Measurements from ENCODE around the gene JAK1. TPM values are rescaled to one million over a fixed set of nuclear protein-coding genes. Genes with fewer than 3 reads are reported as not detected.

The JAK1 gene
- total and polyA plus RNA-seq, 8 donors: 15.5 to 89.8 (median 50.7) TPM

DNA sequence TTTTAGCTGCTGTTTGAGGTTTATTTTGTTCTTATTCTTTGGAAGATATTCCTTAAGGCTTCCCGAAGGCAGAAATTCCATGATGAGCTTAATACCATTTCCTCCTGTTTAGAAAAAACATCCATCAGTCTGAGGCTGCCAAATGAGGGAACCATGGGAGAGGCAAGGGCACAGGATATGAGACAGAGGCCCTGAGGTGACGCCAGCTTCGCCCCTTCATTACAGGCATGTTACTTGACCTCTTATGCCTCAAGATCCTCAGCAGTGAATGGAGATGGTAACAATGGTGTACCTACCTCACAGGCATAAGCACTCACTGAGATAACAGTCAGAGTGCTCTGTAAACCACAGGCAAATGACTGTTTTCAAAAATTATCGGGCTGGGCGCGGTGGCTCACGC is 127.9 kb downstream of the JAK1 start:
- no peak for ATAC-seq
- Histone ChIP-seq H3K4me1 (no peaks in the 10 kb centered on the region), H3K9me3 (no peaks in the 10 kb centered on the region), H3K27ac (no peak overlapping the region), H3K36me3 (peaks cover 0 to 71% (median 39%) of the 10 kb centered on the region in 3 donors), H3K4me3 (no peak overlapping the region), H3K27me3 (no peaks in the 10 kb centered on the region)
- TF ChIP-seq, protein P1, sequence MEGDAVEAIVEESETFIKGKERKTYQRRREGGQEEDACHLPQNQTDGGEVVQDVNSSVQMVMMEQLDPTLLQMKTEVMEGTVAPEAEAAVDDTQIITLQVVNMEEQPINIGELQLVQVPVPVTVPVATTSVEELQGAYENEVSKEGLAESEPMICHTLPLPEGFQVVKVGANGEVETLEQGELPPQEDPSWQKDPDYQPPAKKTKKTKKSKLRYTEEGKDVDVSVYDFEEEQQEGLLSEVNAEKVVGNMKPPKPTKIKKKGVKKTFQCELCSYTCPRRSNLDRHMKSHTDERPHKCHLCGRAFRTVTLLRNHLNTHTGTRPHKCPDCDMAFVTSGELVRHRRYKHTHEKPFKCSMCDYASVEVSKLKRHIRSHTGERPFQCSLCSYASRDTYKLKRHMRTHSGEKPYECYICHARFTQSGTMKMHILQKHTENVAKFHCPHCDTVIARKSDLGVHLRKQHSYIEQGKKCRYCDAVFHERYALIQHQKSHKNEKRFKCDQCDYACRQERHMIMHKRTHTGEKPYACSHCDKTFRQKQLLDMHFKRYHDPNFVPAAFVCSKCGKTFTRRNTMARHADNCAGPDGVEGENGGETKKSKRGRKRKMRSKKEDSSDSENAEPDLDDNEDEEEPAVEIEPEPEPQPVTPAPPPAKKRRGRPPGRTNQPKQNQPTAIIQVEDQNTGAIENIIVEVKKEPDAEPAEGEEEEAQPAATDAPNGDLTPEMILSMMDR (IDR thresholded peaks at IDR 0.05): no peak
- no peak for DNase-seq
- intact Hi-C loops (cut with DNase I): no loop called here
- no peak for FAIRE-seq
- WGBS, 2 donors: 90 to 93% methylated on average over 7 of the region's 7 CpGs

DNA sequence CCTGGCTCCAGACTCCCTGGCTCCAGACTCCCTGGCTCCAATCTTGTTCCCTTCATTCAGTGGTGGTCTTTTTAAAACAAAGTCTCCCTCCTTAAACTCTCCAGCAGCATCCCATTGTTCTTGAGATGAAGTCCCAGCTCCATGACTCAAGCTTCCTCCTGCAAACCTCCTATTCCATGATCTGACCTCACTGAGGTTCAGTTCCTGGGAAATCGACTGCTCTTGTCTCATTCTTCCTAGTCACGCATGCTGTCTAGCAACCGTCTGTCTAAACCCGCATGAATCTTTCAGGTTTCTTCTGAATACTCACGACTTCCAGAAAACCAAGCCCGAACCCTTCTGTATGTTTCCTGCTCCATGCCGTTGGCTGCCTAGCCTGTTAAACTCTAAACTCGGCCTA is 129.5 kb downstream of the JAK1 start:
- FAIRE-seq: no peak
- Histone ChIP-seq H3K4me1 (no peaks in the 10 kb centered on the region), H3K9me3 (no peaks in the 10 kb centered on the region), H3K27me3 (no peaks in the 10 kb centered on the region), H3K36me3 (peaks cover 0 to 73% (median 39%) of the 10 kb centered on the region in 3 donors), H3K27ac (no peak overlapping the region), H3K4me3 (no peak overlapping the region)
- TF ChIP-seq, protein P1 (IDR thresholded peaks at IDR 0.05): no peak
- no peak for DNase-seq
- intact Hi-C loops (cut with DNase I): no loop called here
- ATAC-seq: no peak
- WGBS, 2 donors: 89 to 93% methylated on average over 8 of the region's 8 CpGs

DNA sequence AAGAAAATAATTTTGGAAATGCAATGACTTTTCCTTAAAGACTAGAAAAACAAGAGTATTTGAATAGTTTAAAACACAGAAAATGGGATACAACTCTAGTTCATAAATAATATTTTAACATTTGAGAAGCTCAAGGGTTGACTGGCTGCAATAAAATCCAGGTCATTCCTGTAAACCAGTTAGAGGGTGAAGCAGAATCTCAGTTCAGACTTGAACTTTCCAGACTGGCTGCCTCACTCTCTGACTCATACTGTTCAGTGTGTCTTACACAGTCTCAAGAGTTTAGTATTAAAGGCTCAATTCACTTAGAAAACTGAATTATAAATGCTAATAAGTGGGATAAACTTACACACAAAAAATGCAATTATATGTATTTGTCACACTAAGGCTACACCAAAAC is 131.6 kb downstream of the JAK1 start:
- ATAC-seq: peak in 2 of 4 donors; percentile 37 to 55

DNA sequence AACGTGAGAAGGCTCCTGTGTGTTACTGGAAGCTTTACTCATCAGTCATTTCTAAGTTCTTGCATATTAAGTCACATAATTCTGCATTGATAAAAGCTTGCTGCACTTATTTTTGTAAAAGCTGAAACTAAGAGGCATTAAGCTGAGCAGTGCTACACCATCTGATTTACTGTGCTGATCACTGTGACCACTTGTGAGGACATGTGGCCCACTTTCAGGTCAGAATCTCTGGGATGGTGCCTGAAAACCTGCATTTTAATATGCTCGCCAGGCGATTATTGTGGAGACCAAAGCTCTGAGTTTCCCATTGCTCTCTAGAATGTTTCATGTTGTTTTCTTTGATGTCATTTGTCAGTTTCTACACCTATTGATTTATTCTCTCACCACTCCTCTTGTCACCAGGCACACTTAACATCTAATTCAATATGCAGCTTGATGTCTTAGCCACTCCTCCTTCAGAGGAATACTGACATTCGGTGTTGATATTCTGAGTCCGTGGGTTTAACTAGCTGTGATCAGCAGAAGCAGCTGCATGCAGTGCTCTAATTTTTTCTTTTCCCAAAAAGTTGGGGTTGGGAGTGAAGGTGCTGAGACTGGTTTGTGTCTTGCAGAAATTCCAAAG is 136.2 kb downstream of the JAK1 start:
- TF ChIP-seq, protein P1 (IDR thresholded peaks at IDR 0.05): no peak
- no peaks in the 10 kb centered on the region for H3K9me3 ChIP-seq
- ATAC-seq (peak in 1 of 4 donors; percentile 9), FAIRE-seq (no peak), DNase-seq (no peak)
- intact Hi-C loops (cut with DNase I): no loop called here
- H3K4me1 ChIP-seq: no peaks in the 10 kb centered on the region
- H3K27me3 ChIP-seq: no peaks in the 10 kb centered on the region
- 61 to 67% methylated on average over 5 of the region's 5 CpGs for WGBS, 2 donors
- no peak overlapping the region for H3K27ac ChIP-seq
- H3K36me3 ChIP-seq: peaks cover 0 to 24% (median 7%) of the 10 kb centered on the region in 3 donors
- no peak overlapping the region for H3K4me3 ChIP-seq

More for the DNA sequence above, 131.6 kb downstream of the JAK1 start:
- Histone ChIP-seq H3K9me3 (no peaks in the 10 kb centered on the region), H3K27ac (no peak overlapping the region), H3K27me3 (no peaks in the 10 kb centered on the region), H3K4me1 (no peaks in the 10 kb centered on the region), H3K36me3 (peaks cover 0 to 53% (median 34%) of the 10 kb centered on the region in 3 donors), H3K4me3 (no peak overlapping the region)
- DNase-seq (no peak), FAIRE-seq (no peak)
- intact Hi-C loops (cut with DNase I): no loop called here
- TF ChIP-seq, protein P1 (IDR thresholded peaks at IDR 0.05): no peak

DNA sequence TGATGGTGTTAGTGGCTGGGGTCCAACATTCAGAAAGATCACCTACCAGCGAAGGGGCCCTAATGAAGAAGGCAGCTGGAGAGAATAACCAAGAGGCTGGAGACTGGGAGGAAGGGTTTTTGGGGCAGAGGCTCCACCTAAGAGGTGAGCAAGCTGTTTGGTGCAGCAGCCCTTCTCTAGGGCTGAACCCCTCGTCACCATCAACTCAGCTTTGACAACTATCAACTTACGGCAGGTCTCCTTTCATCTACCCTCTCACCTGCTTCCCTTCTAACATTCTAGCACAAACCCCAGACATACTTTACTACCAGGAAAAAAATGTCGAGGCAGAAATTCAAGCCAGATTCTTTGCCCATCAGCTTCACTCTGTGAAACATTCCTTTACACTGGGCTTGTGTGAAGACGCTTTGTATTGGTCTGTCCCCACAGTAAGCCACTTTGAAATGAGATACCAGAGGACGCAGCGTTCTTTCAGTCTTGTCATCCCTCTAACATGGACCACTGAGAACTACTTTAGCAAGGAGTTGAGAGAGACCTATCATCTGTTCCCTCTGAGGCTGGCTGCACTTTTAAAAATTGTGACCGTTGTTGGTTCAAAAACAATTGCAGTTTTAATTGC is 136.8 kb downstream of the JAK1 start:
- Histone ChIP-seq H3K9me3 (no peaks in the 10 kb centered on the region), H3K36me3 (peaks cover 0 to 18% (median 1%) of the 10 kb centered on the region in 3 donors), H3K27me3 (no peaks in the 10 kb centered on the region), H3K4me3 (no peak overlapping the region), H3K4me1 (no peaks in the 10 kb centered on the region), H3K27ac (no peak overlapping the region)
- TF ChIP-seq, protein P1 (IDR thresholded peaks at IDR 0.05): no peak
- intact Hi-C loops (cut with DNase I): loop anchor here in 2 of 3 donors (10.0 kb wide), 2 partner anchors 135 to 565 kb away; no protein-coding TSS in a partner anchor
- FAIRE-seq: no peak
- DNase-seq: no peak
- peak in 1 of 4 donors; percentile 16 for ATAC-seq
- 79 to 82% methylated on average over 8 of the region's 8 CpGs for WGBS, 2 donors

All from pancreas (tissue), 10 donors.